ENCODE data around the gene TSPYL1. TPM values are rescaled to one million over a fixed set of nuclear protein-coding genes. Genes with fewer than 3 reads are reported as not detected.

TSPYL1 gene
- total RNA-seq, 1 experiment from 2014 or later: 35.1 TPM

GRCh38 chr6:116313101-116313776 is 33.5 kb upstream of the TSPYL1 start:
- Histone ChIP-seq H3K4me1 (ENCODE audit: insufficient read depth, low read length) (no peaks in the 10 kb centered on the region), H3K9ac (ENCODE audit: low read length) (no peak overlapping the region), H2AFZ (ENCODE audit: low read length) (no peak overlapping the region), H3K4me3 (ENCODE audit: low read length) (no peak overlapping the region), H3K4me2 (ENCODE audit: low read length) (no peak overlapping the region), H3K36me3 (ENCODE audit: low read depth, low read length) (no peaks in the 10 kb centered on the region), H3K27me3 (ENCODE audit: low read length) (no peaks in the 10 kb centered on the region), H3F3A (ENCODE audit: low read length, unreplicated experiment) (no peaks in the 10 kb centered on the region), H3K9me2 (replicated peaks; ENCODE audit: low read length) (no peaks in the 10 kb centered on the region), H3K79me2 (ENCODE audit: low read length) (no peaks in the 10 kb centered on the region), H3K27ac (ENCODE audit: low read length) (no peak overlapping the region), H3K9me3 (ENCODE audit: low read length) (no peaks in the 10 kb centered on the region), H4K20me1 (ENCODE audit: low read length) (no peaks in the 10 kb centered on the region)
- peak; percentile 45 for ATAC-seq
- ChIA-PET CTCF (interaction anchor here (0.6 kb wide), 1 partner anchor 304 kb away, joined by 4 read pairs; no protein-coding TSS in a partner anchor), POLR2A (ENCODE audit: unreplicated experiment) (no interaction called here)
- no TSS peak for BruUV-seq (replicated peaks)
- TF ChIP-seq CTCF (conservative IDR thresholded peaks at IDR 0.05; ENCODE audit: low read depth, low read length) (no peak), EZH2 (IDR thresholded peaks at IDR 0.05; ENCODE audit: low read length, unreplicated experiment) (no peak), EZH2phosphoT487 (IDR thresholded peaks at IDR 0.05; ENCODE audit: borderline replicate concordance, low read length) (no peak)
- intact Hi-C loops (cut with micrococcal nuclease): no loop called here
- no peak for DNase-seq

DNA sequence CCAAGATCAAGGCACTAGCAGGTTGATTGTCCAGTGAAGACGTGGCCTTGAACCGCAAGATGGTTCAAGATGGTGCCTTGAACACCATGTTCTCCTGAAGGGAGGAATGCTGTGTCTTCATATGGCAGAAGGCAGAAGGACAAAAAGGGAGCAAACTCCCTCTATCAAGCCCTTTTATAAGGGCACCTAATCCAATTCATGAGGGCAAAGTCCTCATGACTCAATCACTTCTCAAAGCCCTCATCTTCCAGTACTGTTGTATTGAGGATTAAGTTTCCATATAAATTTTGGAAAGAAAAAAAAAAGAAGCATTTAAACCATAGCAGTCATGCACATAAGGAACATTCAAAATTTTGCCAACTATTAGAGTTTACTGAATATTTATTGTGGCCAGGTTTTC is 29.9 kb upstream of the TSPYL1 start:
- Histone ChIP-seq H3K36me3 (ENCODE audit: low read depth, low read length) (no peaks in the 10 kb centered on the region), H3K9ac (ENCODE audit: low read length) (no peak overlapping the region), H3K4me2 (ENCODE audit: low read length) (no peak overlapping the region), H3K27ac (ENCODE audit: low read length) (no peak overlapping the region), H3K4me1 (ENCODE audit: insufficient read depth, low read length) (no peaks in the 10 kb centered on the region), H3F3A (ENCODE audit: low read length, unreplicated experiment) (no peaks in the 10 kb centered on the region), H4K20me1 (ENCODE audit: low read length) (no peaks in the 10 kb centered on the region), H3K9me2 (replicated peaks; ENCODE audit: low read length) (no peaks in the 10 kb centered on the region), H2AFZ (ENCODE audit: low read length) (no peak overlapping the region), H3K79me2 (ENCODE audit: low read length) (no peaks in the 10 kb centered on the region), H3K4me3 (ENCODE audit: low read length) (no peak overlapping the region), H3K9me3 (ENCODE audit: low read length) (no peaks in the 10 kb centered on the region), H3K27me3 (ENCODE audit: low read length) (no peaks in the 10 kb centered on the region)
- BruUV-seq (replicated peaks): no TSS peak
- intact Hi-C loops (cut with micrococcal nuclease): no loop called here
- DNase-seq: no peak
- POLR2A ChIA-PET (ENCODE audit: unreplicated experiment): interaction anchor here (0.7 kb wide), 1 partner anchor 93 kb away, joined by 4 read pairs; no protein-coding TSS in a partner anchor
- CTCF ChIA-PET: no interaction called here
- no peak for ATAC-seq
- TF ChIP-seq EZH2phosphoT487 (IDR thresholded peaks at IDR 0.05; ENCODE audit: borderline replicate concordance, low read length) (no peak), EZH2 (IDR thresholded peaks at IDR 0.05; ENCODE audit: low read length, unreplicated experiment) (no peak), CTCF (conservative IDR thresholded peaks at IDR 0.05; ENCODE audit: low read depth, low read length) (no peak)

DNA sequence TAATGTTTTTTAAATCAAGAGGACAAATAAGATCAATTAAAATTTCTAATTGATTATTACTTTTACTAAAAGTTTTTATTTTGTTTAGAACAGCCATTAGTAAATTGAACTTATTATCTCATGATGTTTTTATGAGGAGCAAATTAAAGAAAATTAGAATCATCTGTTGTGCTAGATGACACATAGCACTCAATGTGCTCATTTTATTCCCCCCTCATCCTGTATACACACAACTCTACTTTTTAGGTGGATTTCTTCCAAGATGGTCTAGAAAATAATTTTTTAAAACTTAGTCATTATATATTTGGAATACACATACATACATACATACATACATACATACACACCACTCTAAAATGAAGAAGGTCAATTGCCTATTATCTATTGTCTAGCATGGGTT is 29.3 kb upstream of the TSPYL1 start:
- intact Hi-C loops (cut with micrococcal nuclease): no loop called here
- no peaks in the 10 kb centered on the region for H3K4me1 ChIP-seq (ENCODE audit: insufficient read depth, low read length)
- H2AFZ ChIP-seq (ENCODE audit: low read length): no peak overlapping the region
- BruUV-seq (replicated peaks): no TSS peak
- no peaks in the 10 kb centered on the region for H3K79me2 ChIP-seq (ENCODE audit: low read length)
- H3K9me3 ChIP-seq (ENCODE audit: low read length): no peaks in the 10 kb centered on the region
- no peaks in the 10 kb centered on the region for H3F3A ChIP-seq (ENCODE audit: low read length, unreplicated experiment)
- ATAC-seq (no peak), DNase-seq (no peak)
- H3K9ac ChIP-seq (ENCODE audit: low read length): no peak overlapping the region
- no peak overlapping the region for H3K4me2 ChIP-seq (ENCODE audit: low read length)
- no peak overlapping the region for H3K4me3 ChIP-seq (ENCODE audit: low read length)
- ChIA-PET CTCF (no interaction called here), POLR2A (ENCODE audit: unreplicated experiment) (no interaction called here)
- H3K9me2 ChIP-seq (replicated peaks; ENCODE audit: low read length): no peaks in the 10 kb centered on the region
- no peaks in the 10 kb centered on the region for H3K27me3 ChIP-seq (ENCODE audit: low read length)
- H3K27ac ChIP-seq (ENCODE audit: low read length): no peak overlapping the region
- no peaks in the 10 kb centered on the region for H4K20me1 ChIP-seq (ENCODE audit: low read length)
- H3K36me3 ChIP-seq (ENCODE audit: low read depth, low read length): no peaks in the 10 kb centered on the region
- no peak for TF ChIP-seq EZH2 (IDR thresholded peaks at IDR 0.05; ENCODE audit: low read length, unreplicated experiment)
- TF ChIP-seq CTCF (conservative IDR thresholded peaks at IDR 0.05; ENCODE audit: low read depth, low read length): no peak
- TF ChIP-seq EZH2phosphoT487 (IDR thresholded peaks at IDR 0.05; ENCODE audit: borderline replicate concordance, low read length): no peak

All from PC-3 (cell line).